Measurements from ENCODE around the gene PCSK5.
"Not testable (repeated sequence)": the region's sequence is repeated elsewhere in the genome, so short reads cannot be mapped to it uniquely, and the experiment has no call there.

The PCSK5 gene

DNA sequence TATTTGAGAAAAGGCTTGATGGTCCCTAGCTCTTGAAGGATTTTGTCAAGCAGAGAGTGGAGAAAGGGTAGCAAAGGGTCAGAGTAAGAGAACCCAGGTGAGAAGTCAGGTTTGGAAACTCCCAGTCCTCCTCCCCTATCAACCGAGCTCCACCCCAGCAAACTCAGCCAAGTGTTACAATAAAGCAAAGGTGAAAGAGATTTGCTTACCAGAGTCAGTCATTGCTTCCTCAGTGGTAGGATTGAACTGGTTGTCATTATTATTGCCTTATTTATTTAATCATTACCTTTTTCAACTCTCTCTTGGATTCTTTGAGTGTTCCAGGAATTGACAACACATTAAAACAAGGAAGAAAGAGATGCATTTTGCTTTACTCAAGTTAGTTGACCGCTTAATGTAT lies 423.3 kb downstream of the PCSK5 start:
- TF ChIP-seq CTCF (conservative IDR thresholded peaks at IDR 0.05; ENCODE audit: low read depth) = no peak
- no peak overlapping the region for H3K27ac ChIP-seq
- ChIA-PET CTCF (no interaction called here), POLR2A (ENCODE audit: low non-redundant PET) (no interaction called here)
- no peak for DNase-seq (ENCODE audit: low spot score)

DNA sequence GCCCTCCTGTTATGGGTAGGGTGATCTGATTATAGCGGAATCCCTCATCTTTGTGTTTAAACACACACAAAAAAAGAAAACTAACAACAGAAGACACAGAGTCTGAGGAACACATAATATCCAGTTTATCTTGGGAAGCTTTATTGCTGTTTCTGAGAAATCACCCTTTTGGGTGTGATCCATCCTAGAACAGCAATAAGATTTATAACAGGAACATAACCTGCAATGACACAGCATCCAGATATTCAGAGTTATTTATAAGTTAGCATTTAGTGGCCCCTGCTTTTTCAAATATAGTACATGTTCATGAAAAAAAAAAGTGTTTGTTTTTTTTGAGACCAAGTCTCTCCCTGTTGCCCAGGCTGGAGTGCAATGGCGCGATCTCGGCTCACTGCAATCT lies 423.8 kb downstream of the PCSK5 start:
- H3K27ac ChIP-seq = no peak overlapping the region
- DNase-seq (ENCODE audit: low spot score) = no peak
- CTCF ChIA-PET = no interaction called here
- TF ChIP-seq CTCF (conservative IDR thresholded peaks at IDR 0.05; ENCODE audit: low read depth) = no peak
- POLR2A ChIA-PET (ENCODE audit: low non-redundant PET) = no interaction called here

- H3K27ac ChIP-seq = no peak overlapping the region
- ChIA-PET CTCF (interaction anchor here (0.6 to 0.8 kb wide), 2 partner anchors 327 to 426 kb away, joined by 3 read pairs; partner anchors contain the start of gene PCSK5), POLR2A (ENCODE audit: low non-redundant PET) (no interaction called here)
- no peak for DNase-seq (ENCODE audit: low spot score)
- no peak for TF ChIP-seq CTCF (conservative IDR thresholded peaks at IDR 0.05; ENCODE audit: low read depth)
These were observed 425.6 kb downstream of the PCSK5 start for GRCh38 chr9:76316069-76316468.

DNA sequence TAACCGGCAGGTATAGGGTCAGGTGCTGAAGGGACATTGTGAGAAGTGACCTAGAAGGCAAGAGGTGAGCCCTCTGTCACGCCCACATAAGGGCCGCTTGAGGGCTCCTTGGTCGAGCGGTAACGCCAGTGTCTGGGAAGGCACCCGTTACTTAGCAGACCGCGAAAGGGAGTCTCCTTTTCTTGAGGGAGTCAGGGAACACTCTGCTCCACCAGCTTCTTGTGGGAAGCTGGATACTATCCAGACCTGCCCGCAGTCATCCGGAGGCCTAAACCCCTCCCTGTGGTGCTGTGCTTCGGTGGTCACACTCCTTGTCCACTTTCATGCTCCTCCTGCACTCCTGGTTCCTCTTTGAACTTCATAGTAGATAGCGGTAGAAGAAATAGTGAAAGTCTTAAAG lies 429.0 kb downstream of the PCSK5 start:
- H3K27ac ChIP-seq; CTCF ChIA-PET; DNase-seq (ENCODE audit: low spot score); POLR2A ChIA-PET (ENCODE audit: low non-redundant PET): not testable (repeated sequence)

DNA sequence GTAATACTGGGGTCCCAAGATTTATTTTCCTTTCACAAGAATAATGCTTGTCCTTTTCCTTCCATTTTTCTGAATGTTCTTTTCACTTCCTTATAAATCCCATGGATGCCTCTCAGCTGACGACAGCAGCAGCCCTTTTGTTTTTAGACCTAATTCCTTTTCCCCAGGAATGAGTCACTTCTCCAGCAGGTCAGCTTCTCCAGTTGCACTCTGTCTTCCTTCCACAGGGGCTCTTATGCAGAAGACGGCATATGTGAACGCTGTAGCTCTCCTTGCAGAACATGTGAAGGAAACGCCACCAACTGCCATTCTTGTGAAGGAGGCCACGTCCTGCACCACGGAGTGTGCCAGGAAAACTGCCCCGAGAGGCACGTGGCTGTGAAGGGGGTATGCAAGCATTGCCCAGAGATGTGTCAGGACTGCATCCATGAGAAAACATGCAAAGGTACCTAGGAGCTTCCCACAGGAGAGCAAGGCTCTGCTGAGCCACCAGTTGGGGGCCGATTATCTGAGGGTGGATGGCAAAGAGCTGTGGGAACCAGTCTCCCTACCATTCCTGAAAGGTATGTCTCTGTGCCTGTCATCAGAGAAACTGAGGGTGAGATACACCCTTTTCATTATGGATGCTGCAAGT lies 430.8 kb downstream of the PCSK5 start:
- POLR2A ChIA-PET (ENCODE audit: low non-redundant PET) = no interaction called here
- CTCF ChIA-PET = interaction anchor here (0.6 to 0.7 kb wide), 2 partner anchors 138 to 776 kb away, joined by 3 read pairs; partner anchors contain the start of gene GCNT1
- no peak for TF ChIP-seq CTCF (conservative IDR thresholded peaks at IDR 0.05; ENCODE audit: low read depth)
- DNase-seq (ENCODE audit: low spot score) = peak; percentile 74
- no peak overlapping the region for H3K27ac ChIP-seq

DNA sequence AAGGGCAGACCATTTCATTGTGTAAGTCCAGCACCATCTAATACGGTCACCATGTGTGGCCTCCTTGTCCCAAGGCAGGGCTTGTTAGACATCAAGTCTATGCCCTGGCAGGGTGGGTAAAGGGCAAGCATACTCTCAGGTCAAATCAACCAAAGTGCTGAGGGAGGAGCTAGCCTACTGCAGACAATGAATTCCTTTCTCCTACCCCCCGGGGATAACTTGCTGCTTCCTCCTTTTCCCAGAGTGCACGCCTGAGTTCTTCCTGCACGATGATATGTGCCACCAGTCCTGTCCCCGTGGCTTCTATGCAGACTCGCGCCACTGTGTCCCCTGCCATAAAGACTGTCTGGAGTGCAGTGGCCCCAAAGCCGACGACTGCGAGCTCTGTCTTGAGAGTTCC lies 432.3 kb downstream of the PCSK5 start:
- ChIA-PET POLR2A (ENCODE audit: low non-redundant PET) (no interaction called here), CTCF (interaction anchor here (0.6 kb wide), 1 partner anchor 54 kb away, joined by 4 read pairs; no protein-coding TSS in a partner anchor)
- no peak overlapping the region for H3K27ac ChIP-seq
- no peak for DNase-seq (ENCODE audit: low spot score)
- TF ChIP-seq CTCF (conservative IDR thresholded peaks at IDR 0.05; ENCODE audit: low read depth) = no peak

GRCh38 chr9:76323490-76323889 lies 433.0 kb downstream of the PCSK5 start:
- peak; percentile 42 for DNase-seq (ENCODE audit: low spot score)
- POLR2A ChIA-PET (ENCODE audit: low non-redundant PET) = no interaction called here
- CTCF ChIA-PET = interaction anchor here (0.6 kb wide), 1 partner anchor 16 kb away, joined by 3 read pairs; no protein-coding TSS in a partner anchor

GRCh38 chr9:76324030-76324429 lies 433.6 kb downstream of the PCSK5 start:
- H3K27ac ChIP-seq; CTCF ChIA-PET; POLR2A ChIA-PET (ENCODE audit: low non-redundant PET); DNase-seq (ENCODE audit: low spot score): not testable (repeated sequence)

More at GRCh38 chr9:76323490-76323889, 433.0 kb downstream of the PCSK5 start:
- H3K27ac ChIP-seq = no peak overlapping the region
- no peak for TF ChIP-seq CTCF (conservative IDR thresholded peaks at IDR 0.05; ENCODE audit: low read depth)
